ENCODE data around the gene VPREB3.

GRCh38 chr22:23783265-23784150 lies 29.3 kb upstream of the VPREB3 start:
- no peak for TF ChIP-seq CTCF (conservative IDR thresholded peaks at IDR 0.05 in 1 of 2, IDR thresholded peaks at IDR 0.05 in 1 of 2; ENCODE audit: extremely low read depth in 1 of 2, insufficient read depth in 1 of 2, low read depth in 1 of 2, low read length in 2 of 2)
- no peak for TF ChIP-seq EZH2 (IDR thresholded peaks at IDR 0.05; ENCODE audit: borderline replicate concordance, low read length)
